ENCODE results near the gene RPS27L.
"Not testable (repeated sequence)": the region's sequence is repeated elsewhere in the genome, so short reads cannot be mapped to it uniquely, and the experiment has no call there.

Gene RPS27L

GRCh38 chr15:63099581-63099980, 57.7 kb downstream of the RPS27L start:
- not testable (repeated sequence) for DNase-seq (ENCODE audit: low read depth in 2 of 3, low spot score in 1 of 3)

GRCh38 chr15:63098901-63099300, 58.4 kb downstream of the RPS27L start:
- not testable (repeated sequence) for DNase-seq (ENCODE audit: low read depth in 2 of 3, low spot score in 1 of 3)

Measured in stimulated activated CD4-positive, alpha-beta T cell treated with anti-CD3 and anti-CD28 coated beads, Interleukin-12 subunit alpha, Interleukin-12 subunit beta, amount 100 ng/mL, for 48 hours (primary cell).